ENCODE results near the gene GPS2.
A peak's percentile ranks its signal among the peaks of the same experiment; 100 is the strongest.
"Not testable (repeated sequence)": the region's sequence is repeated elsewhere in the genome, so short reads cannot be mapped to it uniquely, and the experiment has no call there.

Gene GPS2

DNA sequence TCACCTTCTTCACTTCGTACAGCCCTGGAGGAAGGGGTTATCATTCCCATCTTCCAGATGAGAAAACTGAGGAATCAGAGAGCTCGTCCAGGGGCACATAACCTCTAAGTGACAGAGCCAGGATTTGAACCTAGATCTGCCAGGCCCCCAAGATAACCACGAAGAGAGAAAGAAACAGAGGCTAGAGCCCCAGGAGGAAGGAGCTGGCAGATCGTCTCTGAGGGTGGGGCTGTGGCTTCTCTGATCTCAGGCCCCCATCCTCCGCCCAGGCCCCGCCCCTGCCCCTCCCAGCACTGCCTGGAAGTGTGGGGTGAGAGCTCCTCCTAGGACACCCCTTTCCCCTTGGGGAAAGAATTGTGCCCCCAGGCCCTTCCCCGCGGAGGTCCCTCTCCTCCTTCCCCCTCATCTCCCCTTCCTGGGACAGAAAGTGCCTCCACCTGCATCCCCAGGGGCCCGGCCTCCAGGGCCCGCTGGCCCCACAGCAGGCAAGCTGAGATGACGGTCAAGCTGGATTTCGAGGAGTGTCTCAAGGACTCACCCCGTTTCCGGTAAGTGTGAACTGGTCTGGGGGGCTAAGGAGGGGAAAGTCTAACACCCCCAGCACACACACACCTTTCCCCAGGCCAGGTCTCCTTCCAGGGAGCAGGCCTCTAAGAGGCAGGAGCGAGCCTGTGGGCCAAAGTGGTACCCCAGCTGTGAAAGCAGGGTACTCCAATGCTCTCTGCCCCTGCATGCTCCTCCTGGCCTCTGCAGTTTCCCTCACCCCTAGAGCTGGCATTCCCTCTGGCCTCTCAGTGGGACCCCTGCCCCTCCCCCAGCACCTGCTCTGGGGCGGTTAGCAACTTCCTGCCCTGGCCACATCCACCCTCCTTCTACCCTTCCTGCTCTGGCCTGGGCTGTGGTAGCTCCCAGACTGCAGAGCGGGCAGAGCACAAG lies 21.3 kb upstream of the GPS2 start, which contains the start of gene ACAP1:
Gene ACAP1 (plus strand): TSS at position 290 of the 936 bp plus-strand sequence. CDS start 206 bp downstream, at position 496.
- DNase-seq, result peak; percentile 95

DNA sequence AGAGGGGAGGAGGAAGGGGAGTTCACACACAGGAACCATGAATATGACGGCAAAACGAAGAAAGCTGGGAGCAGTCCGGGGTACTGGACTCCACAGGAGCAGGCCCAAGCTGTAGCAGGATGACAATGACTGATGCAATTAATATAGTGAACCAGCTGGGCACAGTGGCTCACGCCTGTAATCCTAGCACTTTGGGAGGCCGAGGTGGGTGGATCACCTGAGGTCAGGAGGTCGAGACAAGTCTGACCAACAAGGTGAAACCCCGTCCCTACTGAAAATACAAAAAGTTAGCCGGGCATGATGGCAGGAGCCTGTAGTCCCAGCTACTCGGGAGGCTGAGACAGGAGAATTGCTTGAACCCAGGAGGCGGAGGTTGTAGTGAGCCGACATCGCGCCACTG lies 20.6 kb upstream of the GPS2 start:
- DNase-seq, result not testable (repeated sequence)

DNA sequence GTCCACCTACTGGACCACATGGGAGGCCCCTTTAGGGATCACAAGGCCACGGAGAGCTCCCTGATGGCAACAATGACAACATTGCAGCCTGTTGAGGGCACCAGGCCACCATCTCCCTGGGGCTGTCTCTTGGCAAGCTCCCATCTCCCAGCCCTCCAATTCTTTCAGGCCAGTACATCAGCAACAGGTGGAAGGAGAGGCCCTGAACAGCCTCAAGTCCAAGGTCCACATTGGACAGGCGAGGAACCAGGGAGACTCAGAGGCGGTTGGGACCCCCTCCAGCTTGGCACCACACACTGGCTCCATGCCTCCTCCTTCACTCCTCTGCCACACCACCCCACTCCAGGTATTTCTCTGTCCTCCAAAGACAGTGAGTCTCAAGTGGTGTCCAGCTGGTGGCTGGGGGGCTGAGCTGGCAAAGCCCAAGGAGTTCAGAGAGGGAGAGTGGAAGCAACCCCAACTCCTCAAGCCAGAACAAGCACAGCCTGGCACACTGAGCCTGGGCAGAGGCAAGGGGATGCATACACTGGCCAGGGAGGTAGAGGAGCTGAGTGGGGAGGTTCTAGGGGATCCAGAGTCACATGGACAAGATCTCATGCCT lies 19.9 kb upstream of the GPS2 start:
- DNase-seq, result no peak

DNA sequence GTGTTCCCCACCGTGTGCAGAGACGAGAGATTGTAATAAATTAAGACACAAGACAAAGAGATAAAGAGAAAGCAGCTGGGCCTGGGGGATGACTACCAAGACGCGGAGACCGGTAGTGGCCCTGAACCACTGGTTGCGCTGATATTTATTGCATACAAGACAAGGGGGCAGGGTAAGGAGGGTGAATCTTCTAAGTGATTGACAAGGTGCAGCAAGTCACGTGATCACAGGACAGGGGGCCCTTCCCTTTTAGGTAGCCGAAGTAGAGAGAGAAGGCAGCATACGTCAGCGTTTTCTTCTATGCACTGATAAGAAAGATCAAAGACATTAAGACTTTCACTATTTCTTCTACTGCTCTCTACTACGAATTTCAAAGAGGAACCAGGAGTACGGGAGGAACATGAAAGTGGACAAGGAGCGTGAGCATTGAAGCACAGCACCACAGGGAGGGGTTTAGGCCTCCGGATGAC lies 17.5 kb upstream of the GPS2 start:
- not testable (repeated sequence) for DNase-seq

DNA sequence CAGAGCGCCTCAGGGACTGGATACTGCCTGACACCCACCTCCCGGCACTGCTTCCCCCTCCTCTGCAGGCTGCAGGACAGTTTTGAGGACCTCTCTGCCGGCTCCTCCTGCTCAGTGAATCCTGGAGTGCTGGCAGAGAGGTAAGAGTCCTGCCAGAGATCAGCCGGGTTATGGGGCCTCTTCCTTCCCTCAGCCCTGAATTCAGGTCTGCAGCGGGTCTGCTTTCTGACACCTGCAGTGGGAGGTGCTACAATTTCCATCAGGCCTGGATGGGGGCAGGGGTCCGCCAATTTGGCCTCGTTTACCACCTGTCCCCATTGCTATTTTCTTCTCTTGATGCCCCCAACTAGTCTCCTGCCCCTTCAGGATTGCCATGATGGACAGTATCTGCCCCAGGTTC lies 17.0 kb upstream of the GPS2 start:
- DNase-seq, result no peak

DNA sequence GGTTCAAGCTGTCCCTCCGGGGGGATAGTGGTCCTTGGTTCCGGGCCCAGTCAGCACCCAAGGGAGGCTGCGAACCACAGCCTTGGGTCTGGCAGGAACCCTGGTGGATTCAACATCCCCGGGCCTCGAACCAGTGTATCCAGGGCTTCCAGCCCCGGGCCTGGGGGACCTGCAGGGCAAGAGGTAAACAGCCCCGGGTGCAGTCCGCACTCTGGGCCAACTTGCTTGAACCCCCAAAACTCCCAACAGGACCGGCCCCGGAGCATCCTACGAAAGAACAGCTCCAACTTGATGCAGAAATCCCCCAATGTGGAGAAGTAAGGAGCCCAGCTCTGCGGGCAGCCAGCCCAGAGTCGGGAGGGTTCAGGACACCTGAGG lies 15.5 kb upstream of the GPS2 start:
- no peak for DNase-seq

DNA sequence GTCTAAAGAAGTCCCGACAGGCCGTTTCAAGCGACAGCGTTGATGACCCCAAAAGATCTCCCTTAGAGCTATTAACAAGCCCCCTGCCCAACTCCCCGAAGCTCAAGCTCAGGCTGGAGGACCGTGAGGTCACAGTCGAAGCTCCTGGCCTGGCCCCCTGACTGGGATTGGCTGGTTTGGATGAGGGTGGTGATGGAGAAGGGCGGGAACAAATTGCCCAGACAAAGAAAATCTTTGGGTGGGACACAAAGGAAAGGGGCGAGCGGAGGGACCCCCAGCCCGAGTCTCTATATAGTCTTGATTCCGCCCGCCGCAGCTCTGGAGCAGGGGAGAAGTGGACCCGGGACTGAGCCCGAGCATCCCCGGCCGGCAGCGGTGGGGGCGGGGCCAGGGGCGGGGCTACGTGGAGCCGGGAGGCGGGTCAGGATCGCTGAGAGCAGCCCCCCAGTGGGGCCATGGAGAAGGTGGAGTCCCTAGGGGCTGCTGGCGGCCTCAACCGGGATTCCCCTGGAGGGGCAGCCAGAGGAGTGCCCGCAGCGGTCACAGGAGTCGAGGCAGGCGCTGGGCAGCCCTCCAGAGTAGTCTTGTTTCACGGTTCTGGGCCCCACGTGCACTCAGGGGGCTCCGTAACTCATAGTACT lies 15.0 kb upstream of the GPS2 start:
- peak; percentile 81 to 86 for DNase-seq

DNA sequence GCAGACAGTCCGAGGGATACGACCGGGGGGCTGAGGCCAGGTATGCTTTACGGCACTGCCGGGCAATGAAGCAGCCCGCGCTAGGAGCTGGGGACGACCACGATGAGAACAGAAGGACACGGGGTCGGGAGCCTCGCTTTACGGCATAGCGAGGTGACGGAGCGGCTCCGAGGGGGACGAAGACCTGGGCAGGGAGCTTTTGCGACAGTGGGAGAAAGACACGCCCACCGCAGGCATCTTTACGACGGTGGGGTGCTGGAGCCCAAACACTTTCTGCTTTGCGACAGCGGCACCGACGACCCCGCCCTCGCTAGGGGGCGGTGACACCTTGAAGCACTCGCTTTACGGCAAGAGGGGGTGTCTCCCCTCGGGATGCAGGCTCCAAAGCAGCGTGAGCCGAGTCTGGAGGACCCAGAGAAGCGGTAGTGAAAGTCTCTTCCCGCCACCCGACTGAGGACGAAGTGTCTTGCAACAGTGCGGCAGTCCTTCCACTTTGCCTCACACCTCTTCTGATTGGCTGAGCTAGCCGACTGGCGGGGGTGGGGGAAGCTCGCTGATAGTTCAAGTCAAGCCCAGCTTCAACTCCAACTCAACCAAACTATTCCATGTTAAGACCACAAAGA lies 14.3 kb upstream of the GPS2 start:
- DNase-seq, result peak; percentile 95 to 97

DNA sequence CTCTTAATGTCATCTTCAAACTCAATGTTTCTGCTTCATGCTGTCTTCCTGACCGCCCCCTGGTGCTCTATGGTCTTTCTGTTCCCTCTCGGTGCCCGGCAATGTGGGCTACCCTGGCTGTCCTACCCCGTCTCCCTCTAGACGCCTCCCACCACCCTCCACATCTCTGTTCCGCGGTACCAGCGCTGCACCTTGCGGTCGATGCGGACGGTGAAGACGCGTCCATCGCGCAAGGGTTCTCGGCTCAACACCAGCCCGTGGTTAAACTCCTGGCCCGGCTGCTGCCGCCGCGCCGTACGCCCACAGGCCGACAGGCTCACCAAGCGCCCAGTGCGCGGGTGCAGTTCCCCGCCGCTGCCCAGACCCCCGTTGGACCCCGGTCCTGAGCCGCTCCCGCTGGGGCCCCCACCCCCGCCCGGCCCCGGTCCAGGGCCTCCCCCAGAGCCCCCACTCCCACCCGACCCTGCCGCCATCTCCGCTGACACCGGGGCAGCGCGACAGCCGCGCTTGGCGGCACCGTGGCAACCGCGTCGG lies 13.7 kb upstream of the GPS2 start, which contains the start of gene NEURL4:
Gene NEURL4 (minus strand): TSS at position 496 of the 534 bp plus-strand sequence. CDS start 23 bp downstream, at position 473.
- peak in 1 of 2 experiments; percentile 48 for DNase-seq

DNA sequence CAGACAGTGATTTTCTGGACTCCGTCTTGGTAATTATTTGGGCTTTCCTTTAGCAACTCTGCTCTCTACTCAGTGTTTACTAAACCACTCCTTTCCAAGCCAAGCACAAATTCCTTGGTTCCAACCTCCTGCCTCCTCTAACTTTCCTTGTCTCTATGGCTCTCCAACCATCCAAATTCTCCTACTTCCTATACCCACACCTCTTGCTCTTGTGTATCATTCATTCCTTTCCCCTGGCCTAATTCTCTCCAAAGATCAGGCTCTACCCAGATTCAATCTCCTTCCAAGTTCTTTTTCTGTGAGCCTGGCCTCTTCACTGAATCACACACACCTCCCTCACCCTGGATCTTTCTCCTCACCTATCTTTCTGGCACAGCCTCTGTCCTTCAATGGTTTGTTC lies 12.8 kb upstream of the GPS2 start:
- no peak for DNase-seq

DNA sequence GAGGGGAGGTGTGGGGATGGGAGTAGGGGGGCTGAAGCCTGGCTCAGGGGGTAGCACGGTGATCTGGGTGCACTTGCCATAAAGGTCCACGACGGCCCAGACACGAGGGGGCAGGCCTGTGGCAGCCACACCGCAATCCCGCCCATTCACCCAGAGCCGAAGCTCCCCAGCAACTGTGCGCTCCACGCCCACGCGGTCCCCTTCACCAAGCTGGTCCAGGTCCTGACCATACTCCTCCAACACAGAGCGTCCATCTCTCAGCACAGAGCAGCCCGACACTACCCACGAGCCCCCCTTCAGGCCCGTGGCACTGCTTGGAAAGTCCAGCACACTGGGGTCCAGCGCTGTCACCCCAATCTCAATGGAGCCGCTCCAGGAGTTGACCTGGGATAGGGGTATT lies 12.3 kb upstream of the GPS2 start:
- DNase-seq, result no peak

DNA sequence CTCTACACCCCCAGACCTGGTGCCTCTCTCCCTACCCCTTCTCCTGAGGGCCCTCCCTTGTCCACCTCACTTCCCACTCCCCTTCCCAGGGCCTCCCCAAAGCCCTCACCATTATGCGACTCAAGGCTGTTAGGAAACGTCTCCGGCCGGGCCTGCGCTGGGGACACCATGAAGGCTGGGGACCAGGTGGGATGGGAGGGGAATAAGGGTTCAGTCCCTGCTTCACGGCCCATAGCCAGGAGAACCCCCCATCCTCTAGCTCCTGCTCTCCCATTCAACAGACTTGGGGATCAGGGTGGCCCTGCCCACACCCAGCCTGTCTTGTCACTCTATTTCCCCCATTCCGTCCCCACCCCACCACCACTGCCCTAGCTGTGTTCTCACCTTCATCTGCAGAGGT lies 11.9 kb upstream of the GPS2 start:
- no peak for DNase-seq

DNA sequence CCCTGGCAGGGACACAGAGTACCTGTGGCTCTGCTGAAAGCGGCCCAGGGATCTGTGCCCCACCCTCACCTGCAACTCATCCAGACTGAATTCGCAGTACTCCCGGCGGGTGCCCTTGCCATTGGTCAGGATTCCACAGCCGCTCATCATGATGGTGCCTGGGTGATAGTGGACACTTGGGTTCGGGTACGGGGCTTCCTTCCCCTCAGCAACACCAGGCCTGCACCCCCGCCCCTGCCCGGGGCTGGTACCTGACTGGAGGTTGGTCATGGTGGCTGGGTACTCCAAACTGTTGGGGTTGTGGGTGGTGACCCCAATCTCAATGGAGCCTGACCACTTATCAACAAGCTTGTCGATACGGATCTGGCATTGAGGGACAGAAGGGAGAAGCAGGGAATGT lies 11.0 kb upstream of the GPS2 start:
- DNase-seq, result no peak

DNA sequence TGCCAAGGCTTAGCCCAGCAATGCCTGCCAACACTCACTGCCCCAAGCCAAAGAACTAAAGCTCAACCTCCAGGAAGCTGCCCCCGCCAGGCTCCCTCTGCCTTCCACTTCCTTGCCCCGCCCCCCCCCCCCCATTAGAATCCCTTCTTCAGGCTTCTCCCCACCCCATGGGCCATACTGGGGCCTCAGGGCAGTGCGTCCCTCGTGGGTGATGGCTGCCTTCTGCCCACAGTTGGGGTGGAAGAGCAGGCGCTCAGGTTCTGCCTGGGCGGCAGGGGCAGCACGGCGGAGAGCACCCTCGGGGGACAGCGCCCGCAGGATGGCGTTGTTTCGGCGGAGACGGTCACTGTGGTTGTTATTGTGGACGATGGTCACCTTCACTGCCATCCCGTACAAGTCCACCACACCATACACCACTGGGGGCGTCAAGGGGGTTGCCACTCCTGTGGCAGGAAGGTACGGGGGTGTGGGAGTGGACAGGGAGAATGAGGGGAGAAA lies 9.9 kb upstream of the GPS2 start:
- DNase-seq, result no peak

DNA sequence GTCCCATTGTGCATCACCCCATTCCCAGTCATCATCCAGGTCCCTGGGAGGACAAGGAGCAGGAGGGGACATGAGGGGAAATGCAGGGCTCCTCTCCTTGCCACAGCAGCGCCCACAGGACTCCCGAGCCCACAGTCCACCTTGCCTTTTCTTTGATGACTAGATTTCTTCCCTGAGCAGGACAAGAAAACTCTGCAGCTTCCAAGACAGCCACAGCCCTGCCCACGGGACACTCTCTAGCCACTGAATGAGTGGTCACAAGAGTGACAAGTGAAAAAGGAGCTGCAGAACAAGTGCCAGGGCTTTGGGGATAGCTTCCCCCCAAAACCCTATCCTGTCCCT lies 9.2 kb upstream of the GPS2 start:
- DNase-seq, result no peak

DNA sequence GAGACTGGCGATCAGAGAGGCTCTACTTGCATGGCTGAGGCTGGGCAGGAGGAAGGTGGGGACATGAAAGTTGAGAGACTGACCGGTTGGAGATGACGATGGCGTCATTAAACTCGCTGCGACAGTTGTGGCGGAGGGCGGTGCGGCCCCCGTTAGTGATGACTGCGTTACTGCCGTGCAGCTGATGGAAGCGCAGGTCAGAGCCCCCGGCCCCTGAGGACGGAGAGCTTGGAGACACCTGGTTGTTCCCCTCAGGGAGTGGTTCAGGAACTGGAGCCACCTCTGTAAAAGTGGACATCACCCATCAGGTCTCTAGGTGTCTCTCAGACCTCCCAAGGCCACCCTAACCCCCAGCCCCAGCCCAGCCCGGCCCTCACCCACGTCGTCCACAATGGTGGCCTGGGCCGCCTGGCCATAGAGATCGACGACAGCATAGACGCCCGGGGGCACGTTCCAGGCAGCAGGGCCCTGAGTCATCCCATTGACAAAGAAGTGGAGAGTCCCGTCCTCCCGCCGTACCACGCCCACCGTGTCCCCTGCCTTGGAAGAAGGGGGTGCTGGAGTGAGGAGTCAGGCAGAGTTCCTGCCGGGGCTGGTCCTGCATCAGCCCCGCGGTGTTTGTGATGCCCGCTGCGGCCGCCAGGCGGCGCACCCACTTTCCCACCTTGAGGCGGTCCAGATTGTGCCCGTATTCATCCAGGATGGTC lies 8.7 kb upstream of the GPS2 start:
- peak; percentile 76 to 78 for DNase-seq

DNA sequence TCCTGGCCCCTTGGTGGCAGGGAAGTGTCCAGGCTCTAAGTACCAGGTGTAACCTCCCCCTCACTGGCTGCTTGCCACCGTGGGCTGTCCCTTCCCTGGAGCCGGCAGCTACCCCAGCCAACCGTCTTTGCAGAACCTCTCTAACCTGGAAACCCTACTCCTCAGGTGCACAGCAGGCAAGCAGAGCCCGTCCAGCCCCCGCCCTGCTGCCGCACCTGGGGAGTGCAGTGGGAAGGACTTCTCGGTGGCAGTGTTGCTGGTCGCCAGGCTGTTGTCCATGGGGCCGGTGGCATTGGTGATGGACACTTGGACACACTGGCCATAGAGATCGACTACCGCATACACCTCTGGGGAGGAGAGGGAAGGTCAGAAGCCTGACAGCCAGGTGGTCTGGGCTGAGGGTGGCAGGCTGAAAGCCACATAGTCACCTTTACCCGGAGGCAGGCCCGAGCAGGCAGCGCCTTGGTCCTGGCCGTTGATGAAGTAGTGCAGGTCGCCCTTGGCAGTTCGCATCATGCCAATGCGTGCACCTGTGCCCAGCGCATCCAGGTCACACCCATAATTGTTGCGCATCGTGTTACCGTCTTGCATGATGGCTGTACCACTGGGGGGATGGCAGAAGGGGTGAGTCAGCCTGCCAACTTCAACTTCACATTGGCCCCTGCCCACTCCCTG lies 7.5 kb upstream of the GPS2 start:
- DNase-seq, result no peak

DNA sequence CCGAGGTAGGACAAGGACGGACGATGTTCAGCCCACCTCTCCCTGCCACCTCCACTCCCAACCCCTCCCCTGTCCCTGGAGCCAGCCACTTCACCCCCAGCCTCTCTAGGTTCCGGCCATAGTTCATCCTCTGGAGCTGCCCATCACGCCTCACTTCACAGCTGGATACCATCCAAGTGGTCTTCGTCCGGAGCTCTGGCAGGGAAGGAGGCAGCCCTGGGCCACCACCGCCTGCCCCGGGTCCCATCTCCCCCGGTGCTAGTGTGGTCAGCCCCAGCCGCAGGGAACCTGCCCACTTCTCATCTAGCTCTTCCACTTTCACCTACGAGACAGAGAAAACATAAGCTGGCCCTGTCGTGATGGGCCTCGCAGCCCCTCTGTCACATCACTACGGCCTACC lies 6.3 kb upstream of the GPS2 start:
- DNase-seq, result no peak

DNA sequence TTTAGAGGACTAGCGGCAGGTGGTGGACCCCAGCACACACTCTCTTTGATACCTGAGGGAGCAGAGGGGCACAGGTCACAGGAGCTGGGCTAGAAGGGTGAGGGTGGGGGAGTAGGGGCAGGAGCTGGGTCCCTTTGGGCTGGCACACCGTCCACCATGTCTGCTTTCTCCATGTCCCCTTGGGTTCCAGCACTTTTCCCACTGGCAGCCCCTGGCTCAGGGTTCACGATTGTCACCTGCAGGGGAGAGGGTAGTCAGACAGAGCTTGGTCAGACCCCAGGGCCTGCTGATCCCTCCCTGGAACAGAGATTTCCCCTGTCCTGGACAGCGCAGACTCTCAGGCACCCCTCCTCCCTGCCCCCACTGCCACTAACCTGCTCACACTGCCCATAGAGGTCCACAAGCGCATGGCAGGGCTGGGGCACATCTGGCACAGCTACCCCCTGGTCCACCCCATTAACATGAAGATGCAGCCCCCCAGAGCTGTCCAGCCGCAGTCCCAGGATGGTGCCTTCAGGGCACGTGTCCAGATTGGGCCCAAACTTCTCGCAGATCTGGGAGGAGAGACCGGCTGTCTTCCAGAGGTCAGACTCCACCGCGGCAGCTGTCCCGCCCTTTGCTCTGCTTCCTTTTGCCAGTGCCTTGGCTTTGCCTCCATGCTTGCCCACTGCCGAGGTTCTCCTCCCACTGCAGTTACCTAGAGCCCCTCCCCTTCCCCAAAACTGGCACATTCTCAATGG lies 3.1 kb upstream of the GPS2 start:
- no peak for DNase-seq

DNA sequence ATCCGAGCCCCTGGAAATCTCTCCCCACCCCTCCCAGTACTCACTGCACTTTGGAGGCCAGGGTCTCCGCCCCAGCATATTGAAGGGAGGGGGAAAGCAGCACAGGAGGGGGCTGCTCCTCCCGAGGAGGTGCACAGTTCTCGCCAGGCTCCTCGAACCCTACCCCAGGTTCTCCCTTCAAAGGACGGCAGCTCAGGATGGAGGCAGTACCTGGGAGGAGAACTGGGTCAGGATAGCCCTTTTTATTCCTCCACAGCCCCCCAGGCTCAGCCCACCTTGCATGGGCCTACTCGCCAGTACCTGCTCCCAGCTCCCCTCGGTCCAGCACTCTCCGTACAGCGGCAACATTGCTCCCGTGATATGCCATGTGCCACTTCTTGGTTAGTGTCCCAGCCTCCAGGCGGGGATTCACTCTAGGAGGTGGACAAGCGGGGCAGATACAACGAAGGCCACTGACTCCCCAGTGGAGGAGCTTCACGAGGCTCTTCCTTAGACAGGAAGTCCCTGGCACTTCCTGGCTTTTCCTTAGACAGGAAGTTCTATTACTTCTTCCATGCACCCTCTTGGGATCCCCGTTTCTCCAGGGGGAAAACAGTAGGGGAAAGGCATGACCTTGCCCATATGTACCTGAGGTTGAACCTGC lies 2.1 kb upstream of the GPS2 start:
- no peak for DNase-seq

All from activated CD4-positive, alpha-beta T cell treated with anti-CD3 and anti-CD28 coated beads, Interleukin-2, amount 50 U/mL, for 48 hours (primary cell).